Measurements from ENCODE around the gene SEPTIN10.
"Not testable (repeated sequence)": the region's sequence is repeated elsewhere in the genome, so short reads cannot be mapped to it uniquely, and the experiment has no call there.

Gene SEPTIN10

GRCh38 chr2:109633284-109633961 lies 19.7 kb upstream of the SEPTIN10 start:
- DNase-seq, result no peak

- no peak for DNase-seq
Observed at GRCh38 chr2:109632158-109632789, 18.5 kb upstream of the SEPTIN10 start.

- DNase-seq, result no peak
Observed at GRCh38 chr2:109631741-109632140, 18.0 kb upstream of the SEPTIN10 start.

- no peak for DNase-seq
Observed at GRCh38 chr2:109630441-109631430, 17.0 kb upstream of the SEPTIN10 start.

- DNase-seq, result no peak
Observed at GRCh38 chr2:109629867-109630266, 16.1 kb upstream of the SEPTIN10 start.

GRCh38 chr2:109628321-109628720 lies 14.6 kb upstream of the SEPTIN10 start:
- not testable (repeated sequence) for DNase-seq

GRCh38 chr2:109624339-109624738 lies 10.6 kb upstream of the SEPTIN10 start:
- DNase-seq, result no peak

- no peak for DNase-seq
Observed at GRCh38 chr2:109623923-109624322, 10.2 kb upstream of the SEPTIN10 start.

GRCh38 chr2:109623297-109623696 lies 9.5 kb upstream of the SEPTIN10 start:
- DNase-seq, result no peak

- no peak for DNase-seq
Observed at GRCh38 chr2:109619032-109619615, 5.4 kb upstream of the SEPTIN10 start.

GRCh38 chr2:109616184-109616583 lies 2.4 kb upstream of the SEPTIN10 start:
- no peak for DNase-seq

GRCh38 chr2:109615637-109616144 lies 1.9 kb upstream of the SEPTIN10 start:
- DNase-seq, result no peak

- DNase-seq, result peak; percentile 61
Observed at GRCh38 chr2:109614715-109615636, 1.2 kb upstream of the SEPTIN10 start.

- DNase-seq, result peak; percentile 88
Observed at GRCh38 chr2:109613081-109613921, 465 bp downstream of the SEPTIN10 start.

GRCh38 chr2:109611467-109612095 lies 2.2 kb downstream of the SEPTIN10 start:
- DNase-seq, result no peak

GRCh38 chr2:109609352-109610024 lies 4.3 kb downstream of the SEPTIN10 start:
- DNase-seq, result no peak

- DNase-seq, result no peak
Observed at GRCh38 chr2:109607766-109608165, 6.0 kb downstream of the SEPTIN10 start.

- DNase-seq, result no peak
Observed at GRCh38 chr2:109604597-109604996, 9.2 kb downstream of the SEPTIN10 start.

GRCh38 chr2:109602617-109603188 lies 11.1 kb downstream of the SEPTIN10 start:
- no peak for DNase-seq

Measured in right forelimb (tissue), 1 donor.